ENCODE results near the gene CEP164.

Gene CEP164

GRCh38 chr11:117442049-117442868, 114.6 kb downstream of the CEP164 start:
- DNase-seq (ENCODE audit: low spot score) = no peak
- in situ Hi-C loops (cut with MboI; ENCODE audit: low sequenced_read_pairs, unreplicated experiment) = no loop called here
- no peak for TF ChIP-seq CTCF (IDR thresholded peaks at IDR 0.05; ENCODE audit: borderline replicate concordance, control extremely low read depth, extremely low read depth, insufficient read depth, missing control alignments)

GRCh38 chr11:117442869-117443239, 115.2 kb downstream of the CEP164 start:
- DNase-seq (ENCODE audit: low spot score) = no peak
- no peak for TF ChIP-seq CTCF (IDR thresholded peaks at IDR 0.05; ENCODE audit: borderline replicate concordance, control extremely low read depth, extremely low read depth, insufficient read depth, missing control alignments)
- in situ Hi-C loops (cut with MboI; ENCODE audit: low sequenced_read_pairs, unreplicated experiment) = no loop called here

GRCh38 chr11:117443266-117444186, 115.9 kb downstream of the CEP164 start:
- in situ Hi-C loops (cut with MboI; ENCODE audit: low sequenced_read_pairs, unreplicated experiment) = no loop called here
- peak; percentile 80 for DNase-seq (ENCODE audit: low spot score)
- TF ChIP-seq CTCF (IDR thresholded peaks at IDR 0.05; ENCODE audit: borderline replicate concordance, control extremely low read depth, extremely low read depth, insufficient read depth, missing control alignments) = peak; percentile 25

- in situ Hi-C loops (cut with MboI; ENCODE audit: low sequenced_read_pairs, unreplicated experiment) = no loop called here
- no peak for DNase-seq (ENCODE audit: low spot score)
- TF ChIP-seq CTCF (IDR thresholded peaks at IDR 0.05; ENCODE audit: borderline replicate concordance, control extremely low read depth, extremely low read depth, insufficient read depth, missing control alignments) = no peak
Observed at GRCh38 chr11:117444256-117444655, 116.6 kb downstream of the CEP164 start.

GRCh38 chr11:117444711-117445658, 117.3 kb downstream of the CEP164 start:
- no peak for DNase-seq (ENCODE audit: low spot score)
- in situ Hi-C loops (cut with MboI; ENCODE audit: low sequenced_read_pairs, unreplicated experiment) = no loop called here
- TF ChIP-seq CTCF (IDR thresholded peaks at IDR 0.05; ENCODE audit: borderline replicate concordance, control extremely low read depth, extremely low read depth, insufficient read depth, missing control alignments) = no peak
